Calu3 (cell line): ENCODE measurements around the gene GPC1. TPM values are rescaled to one million over a fixed set of nuclear protein-coding genes. Genes with fewer than 3 reads are reported as not detected.

ENCODE experiments used
- BruUV-seq: library from RNA; stranded (reverse); fragments of 400-500 nt; replicated peaks from 2 replicates; lab custom pipeline; 2021; lab: Mats Ljungman, UMichigan
- CTCF ChIA-PET: fragments of 300-600 bp; sonication (Branson Sonifier 250); formaldehyde crosslinking; loops from one replicate; lab custom pipeline; 2022; ENCODE audit warnings: antibody characterized with exemption; lab: Charles Lee
- DNase-seq: peaks from one replicate; pipeline ENCODE4 v3.0.0; 2022
- H3K27ac Mint-ChIP-seq: one replicate; pipeline ENCODE4 v1.8.0; 2022; ENCODE audit warnings: mixed read lengths; ENCODE audit not compliant: unreplicated experiment
- H3K27me3 Mint-ChIP-seq: one replicate; pipeline ENCODE4 v1.8.0; 2022; ENCODE audit warnings: mixed read lengths; ENCODE audit not compliant: unreplicated experiment
- H3K36me3 Mint-ChIP-seq: one replicate; pipeline ENCODE4 v1.8.0; 2022; ENCODE audit warnings: mild to moderate bottlenecking, moderate library complexity, mixed read lengths; ENCODE audit not compliant: insufficient read depth, unreplicated experiment
- H3K4me1 Mint-ChIP-seq: one replicate; pipeline ENCODE4 v1.8.0; 2022; ENCODE audit warnings: mild to moderate bottlenecking, low read depth, mixed read lengths; ENCODE audit not compliant: unreplicated experiment
- H3K4me3 Mint-ChIP-seq: one replicate; pipeline ENCODE4 v1.8.0; 2022; ENCODE audit warnings: mild to moderate bottlenecking, low read depth, moderate library complexity, mixed read lengths; ENCODE audit not compliant: unreplicated experiment
- H3K9me3 Mint-ChIP-seq: one replicate; pipeline ENCODE4 v1.8.0; 2022; ENCODE audit warnings: low read depth, mixed read lengths; ENCODE audit not compliant: unreplicated experiment
- intact Hi-C: fragments of 100-400 bp; cut with micrococcal nuclease; formaldehyde crosslinking; loops from one replicate; pipeline ENCODE4 v1.10.0; 2022; ENCODE audit not compliant: unreplicated experiment
- total RNA-seq: library from RNA; stranded (reverse); gene quantifications from 2 replicates; pipeline ENCODE4 v1.2.3, GENCODE V29; 2022
- TF ChIP-seq, protein P1 (sequence below): fragments of 200-600 bp; IDR thresholded peaks from one replicate; pipeline ENCODE4 v1.8.0; 2022; ENCODE audit warnings: antibody characterized with exemption; ENCODE audit not compliant: unreplicated experiment

The GPC1 gene
- total RNA-seq, 1 experiment from 2014 or later = 51.5 TPM

DNA sequence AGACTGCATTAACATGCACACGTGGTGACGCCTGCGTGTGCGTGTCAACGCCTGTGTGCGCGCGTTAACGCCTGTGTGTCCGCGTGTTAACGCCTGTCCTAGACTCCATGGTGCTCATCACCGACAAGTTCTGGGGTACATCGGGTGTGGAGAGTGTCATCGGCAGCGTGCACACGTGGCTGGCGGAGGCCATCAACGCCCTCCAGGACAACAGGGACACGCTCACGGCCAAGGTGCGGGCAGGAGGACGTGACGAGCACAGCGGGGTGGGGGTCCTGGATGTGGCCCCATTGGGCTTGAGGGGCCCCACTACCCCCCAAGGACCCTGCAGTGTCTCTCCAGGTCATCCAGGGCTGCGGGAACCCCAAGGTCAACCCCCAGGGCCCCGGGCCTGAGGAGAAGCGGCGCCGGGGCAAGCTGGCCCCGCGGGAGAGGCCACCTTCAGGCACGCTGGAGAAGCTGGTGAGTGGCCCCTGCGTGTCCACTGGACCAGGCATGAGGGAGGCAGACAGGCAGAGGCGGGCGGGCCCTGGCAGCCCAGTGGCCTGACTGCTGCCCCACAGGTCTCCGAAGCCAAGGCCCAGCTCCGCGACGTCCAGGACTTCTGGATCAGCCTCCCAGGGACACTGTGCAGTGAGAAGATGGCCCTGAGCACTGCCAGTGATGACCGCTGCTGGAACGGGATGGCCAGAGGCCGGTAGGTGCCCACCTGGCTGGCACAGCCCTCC, 29.2 kb downstream of the GPC1 start:
- H3K27me3 Mint-ChIP-seq = no peaks in the 10 kb centered on the region
- no peak for DNase-seq
- CTCF ChIA-PET = no interaction called here
- no peak overlapping the region for H3K27ac Mint-ChIP-seq
- TF ChIP-seq, protein P1, sequence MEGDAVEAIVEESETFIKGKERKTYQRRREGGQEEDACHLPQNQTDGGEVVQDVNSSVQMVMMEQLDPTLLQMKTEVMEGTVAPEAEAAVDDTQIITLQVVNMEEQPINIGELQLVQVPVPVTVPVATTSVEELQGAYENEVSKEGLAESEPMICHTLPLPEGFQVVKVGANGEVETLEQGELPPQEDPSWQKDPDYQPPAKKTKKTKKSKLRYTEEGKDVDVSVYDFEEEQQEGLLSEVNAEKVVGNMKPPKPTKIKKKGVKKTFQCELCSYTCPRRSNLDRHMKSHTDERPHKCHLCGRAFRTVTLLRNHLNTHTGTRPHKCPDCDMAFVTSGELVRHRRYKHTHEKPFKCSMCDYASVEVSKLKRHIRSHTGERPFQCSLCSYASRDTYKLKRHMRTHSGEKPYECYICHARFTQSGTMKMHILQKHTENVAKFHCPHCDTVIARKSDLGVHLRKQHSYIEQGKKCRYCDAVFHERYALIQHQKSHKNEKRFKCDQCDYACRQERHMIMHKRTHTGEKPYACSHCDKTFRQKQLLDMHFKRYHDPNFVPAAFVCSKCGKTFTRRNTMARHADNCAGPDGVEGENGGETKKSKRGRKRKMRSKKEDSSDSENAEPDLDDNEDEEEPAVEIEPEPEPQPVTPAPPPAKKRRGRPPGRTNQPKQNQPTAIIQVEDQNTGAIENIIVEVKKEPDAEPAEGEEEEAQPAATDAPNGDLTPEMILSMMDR = no peak
- H3K9me3 Mint-ChIP-seq = no peaks in the 10 kb centered on the region
- no peaks in the 10 kb centered on the region for H3K4me1 Mint-ChIP-seq
- intact Hi-C loops = no loop called here
- H3K4me3 Mint-ChIP-seq = no peak overlapping the region
- BruUV-seq = no TSS peak
- H3K36me3 Mint-ChIP-seq = peaks cover 25% of the 10 kb centered on the region

DNA sequence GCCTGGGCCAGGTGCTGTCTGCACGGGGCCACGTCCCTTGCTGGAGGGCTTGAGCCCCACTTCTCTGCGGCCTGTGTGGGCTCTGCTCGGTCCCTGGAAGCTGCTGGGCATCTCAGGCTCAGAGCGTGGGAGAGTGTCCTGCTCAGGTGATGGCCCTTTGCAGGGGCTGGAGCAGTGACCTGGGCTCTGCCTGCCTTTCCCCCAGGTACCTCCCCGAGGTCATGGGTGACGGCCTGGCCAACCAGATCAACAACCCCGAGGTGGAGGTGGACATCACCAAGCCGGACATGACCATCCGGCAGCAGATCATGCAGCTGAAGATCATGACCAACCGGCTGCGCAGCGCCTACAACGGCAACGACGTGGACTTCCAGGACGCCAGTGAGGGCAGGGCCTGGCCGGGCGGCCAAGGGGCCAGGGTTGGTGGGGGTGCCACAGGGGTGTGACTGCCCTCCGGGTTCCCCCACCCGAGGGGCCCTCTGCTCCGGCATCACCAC, 29.9 kb downstream of the GPC1 start:
- Mint-ChIP-seq H3K36me3 (peaks cover 23% of the 10 kb centered on the region), H3K4me1 (no peaks in the 10 kb centered on the region), H3K27ac (no peak overlapping the region), H3K9me3 (no peaks in the 10 kb centered on the region), H3K27me3 (no peaks in the 10 kb centered on the region), H3K4me3 (no peak overlapping the region)
- DNase-seq = no peak
- CTCF ChIA-PET = no interaction called here
- no TSS peak for BruUV-seq
- TF ChIP-seq, protein P1 = no peak
- intact Hi-C loops = no loop called here

DNA sequence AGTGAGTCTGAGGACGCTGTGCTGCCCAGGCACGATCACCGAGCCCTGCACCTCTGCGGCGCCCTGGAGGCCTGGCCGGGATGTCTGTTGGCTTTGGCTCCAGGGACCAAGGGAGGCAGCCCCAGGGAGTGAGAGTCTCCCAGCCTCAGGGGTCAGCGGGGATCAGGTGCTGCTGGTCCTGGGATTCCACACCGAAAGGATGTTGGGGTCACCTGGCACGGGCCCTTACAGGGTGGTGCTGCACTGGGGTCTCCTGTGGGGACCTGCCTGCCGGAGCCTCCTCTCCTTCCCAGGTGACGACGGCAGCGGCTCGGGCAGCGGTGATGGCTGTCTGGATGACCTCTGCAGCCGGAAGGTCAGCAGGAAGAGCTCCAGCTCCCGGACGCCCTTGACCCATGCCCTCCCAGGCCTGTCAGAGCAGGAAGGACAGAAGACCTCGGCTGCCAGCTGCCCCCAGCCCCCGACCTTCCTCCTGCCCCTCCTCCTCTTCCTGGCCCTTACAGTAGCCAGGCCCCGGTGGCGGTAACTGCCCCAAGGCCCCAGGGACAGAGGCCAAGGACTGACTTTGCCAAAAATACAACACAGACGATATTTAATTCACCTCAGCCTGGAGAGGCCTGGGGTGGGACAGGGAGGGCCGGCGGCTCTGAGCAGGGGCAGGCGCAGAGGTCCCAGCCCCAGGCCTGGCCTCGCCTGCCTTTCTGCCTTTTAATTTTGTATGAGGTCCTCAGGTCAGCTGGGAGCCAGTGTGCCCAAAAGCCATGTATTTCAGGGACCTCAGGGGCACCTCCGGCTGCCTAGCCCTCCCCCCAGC, 30.5 kb downstream of the GPC1 start:
- BruUV-seq = no TSS peak
- Mint-ChIP-seq H3K27ac (no peak overlapping the region), H3K36me3 (peaks cover 18% of the 10 kb centered on the region), H3K4me1 (no peaks in the 10 kb centered on the region), H3K27me3 (no peaks in the 10 kb centered on the region), H3K4me3 (no peak overlapping the region), H3K9me3 (no peaks in the 10 kb centered on the region)
- TF ChIP-seq, protein P1 = no peak
- intact Hi-C loops = no loop called here
- CTCF ChIA-PET = no interaction called here
- DNase-seq = no peak

DNA sequence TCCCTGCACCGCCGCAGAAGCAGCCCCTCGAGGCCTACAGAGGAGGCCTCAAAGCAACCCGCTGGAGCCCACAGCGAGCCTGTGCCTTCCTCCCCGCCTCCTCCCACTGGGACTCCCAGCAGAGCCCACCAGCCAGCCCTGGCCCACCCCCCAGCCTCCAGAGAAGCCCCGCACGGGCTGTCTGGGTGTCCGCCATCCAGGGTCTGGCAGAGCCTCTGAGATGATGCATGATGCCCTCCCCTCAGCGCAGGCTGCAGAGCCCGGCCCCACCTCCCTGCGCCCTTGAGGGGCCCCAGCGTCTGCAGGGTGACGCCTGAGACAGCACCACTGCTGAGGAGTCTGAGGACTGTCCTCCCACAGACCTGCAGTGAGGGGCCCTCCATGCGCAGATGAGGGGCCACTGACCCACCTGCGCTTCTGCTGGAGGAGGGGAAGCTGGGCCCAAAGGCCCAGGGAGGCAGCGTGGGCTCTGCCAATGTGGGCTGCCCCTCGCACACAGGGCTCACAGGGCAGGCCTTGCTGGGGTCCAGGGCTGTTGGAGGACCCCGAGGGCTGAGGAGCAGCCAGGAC, 31.2 kb downstream of the GPC1 start:
- no peak for DNase-seq
- no TSS peak for BruUV-seq
- Mint-ChIP-seq H3K4me1 (no peaks in the 10 kb centered on the region), H3K9me3 (no peaks in the 10 kb centered on the region), H3K27ac (no peak overlapping the region), H3K36me3 (peaks cover 18% of the 10 kb centered on the region), H3K4me3 (no peak overlapping the region), H3K27me3 (no peaks in the 10 kb centered on the region)
- intact Hi-C loops = no loop called here
- TF ChIP-seq, protein P1 = no peak
- CTCF ChIA-PET = no interaction called here
